ENCODE data around the gene RPSA.
"Not testable (repeated sequence)": the region's sequence is repeated elsewhere in the genome, so short reads cannot be mapped to it uniquely, and the experiment has no call there.

RPSA gene

DNA sequence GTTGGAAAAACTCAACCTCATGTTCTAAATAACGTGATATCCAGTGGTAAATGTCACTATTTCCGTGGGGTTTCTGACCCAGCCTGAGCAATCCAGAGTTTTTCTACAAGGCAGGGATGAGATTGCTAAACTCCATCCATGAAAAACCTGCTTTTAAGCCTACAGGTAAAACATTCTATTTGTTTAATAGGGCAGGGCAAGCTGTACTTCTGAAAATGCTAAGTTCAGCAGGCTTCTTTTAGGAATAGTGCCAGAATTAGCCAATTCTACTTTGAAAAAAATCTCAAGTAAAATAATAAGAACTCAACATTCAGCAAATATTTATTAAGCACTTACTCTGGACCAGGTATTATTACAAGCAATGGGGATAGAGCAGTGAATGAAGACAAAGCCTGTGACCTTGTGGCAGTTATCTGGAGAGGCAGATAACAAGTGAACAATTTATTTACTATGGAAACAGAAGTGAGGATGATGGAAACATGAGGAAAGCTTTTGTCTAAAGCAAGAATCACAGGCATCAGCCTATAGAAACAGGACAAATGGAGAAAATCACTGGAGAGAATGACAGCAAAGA, 13.3 kb downstream of the RPSA start:
- no peak for DNase-seq (ENCODE audit: low spot score)

DNA sequence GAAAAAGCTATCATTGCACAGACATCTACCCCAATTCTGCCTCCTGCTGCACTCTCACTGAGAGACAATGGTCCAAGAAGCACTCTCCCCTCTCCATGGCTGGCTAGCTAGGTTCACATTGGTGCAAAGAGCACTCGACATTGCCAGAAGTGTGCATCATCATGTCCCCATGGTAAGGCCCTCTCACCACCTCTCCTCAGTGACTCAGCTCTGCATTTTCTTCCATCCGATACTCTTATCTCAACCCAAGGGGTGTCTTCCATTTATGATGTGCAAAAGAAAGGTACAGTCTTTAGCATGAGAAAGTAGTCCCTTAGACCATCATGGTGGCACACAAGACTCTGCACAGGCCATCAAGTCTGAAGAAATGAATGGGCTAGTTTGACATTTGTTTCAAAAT, 14.0 kb downstream of the RPSA start:
- no peak for DNase-seq (ENCODE audit: low spot score)

DNA sequence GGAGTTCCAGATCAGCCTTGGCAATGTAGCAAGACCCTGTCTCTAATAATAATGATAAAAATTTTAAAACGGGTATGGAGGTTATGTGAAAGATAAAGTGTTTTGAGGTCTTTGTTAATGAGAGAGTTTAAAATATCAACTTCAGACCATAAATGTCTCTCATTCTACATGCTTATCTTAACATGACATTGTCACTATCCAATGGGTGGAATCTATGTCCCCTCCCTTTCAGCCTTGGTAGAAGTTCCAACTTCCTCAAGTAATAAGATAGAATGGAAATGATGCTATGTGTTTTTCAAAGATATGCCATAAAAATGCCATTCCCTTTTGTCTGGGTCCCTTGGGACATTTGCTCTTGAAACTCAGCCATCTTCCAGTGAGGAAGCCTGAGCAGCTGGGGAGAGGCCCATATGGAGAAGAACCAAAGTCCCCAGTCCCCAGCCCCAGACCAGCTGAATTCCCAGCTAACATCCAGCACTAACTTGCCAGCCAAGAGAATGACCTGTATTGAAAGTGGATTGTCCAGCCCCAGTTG, 17.0 kb downstream of the RPSA start:
- no peak for DNase-seq (ENCODE audit: low spot score)

DNA sequence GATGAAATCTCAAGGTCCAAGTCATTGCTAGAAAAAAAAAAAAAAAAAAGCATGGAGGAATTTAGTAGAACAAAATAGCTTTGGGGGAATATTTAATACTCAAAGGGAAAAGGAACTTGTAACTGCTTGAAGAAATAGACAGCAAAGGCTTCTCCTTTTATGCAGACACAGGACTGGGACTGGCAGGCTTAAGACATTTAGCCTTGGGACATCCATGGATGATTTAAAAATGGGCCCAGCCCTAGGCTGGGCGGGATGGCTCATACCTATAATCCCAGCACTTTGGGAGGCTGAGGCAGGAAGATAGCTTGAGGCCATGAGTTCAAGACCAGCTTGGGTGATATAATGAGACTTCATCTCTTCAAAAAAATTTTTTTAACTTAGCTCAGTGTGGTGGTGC, 19.8 kb downstream of the RPSA start:
- no peak for DNase-seq (ENCODE audit: low spot score)

DNA sequence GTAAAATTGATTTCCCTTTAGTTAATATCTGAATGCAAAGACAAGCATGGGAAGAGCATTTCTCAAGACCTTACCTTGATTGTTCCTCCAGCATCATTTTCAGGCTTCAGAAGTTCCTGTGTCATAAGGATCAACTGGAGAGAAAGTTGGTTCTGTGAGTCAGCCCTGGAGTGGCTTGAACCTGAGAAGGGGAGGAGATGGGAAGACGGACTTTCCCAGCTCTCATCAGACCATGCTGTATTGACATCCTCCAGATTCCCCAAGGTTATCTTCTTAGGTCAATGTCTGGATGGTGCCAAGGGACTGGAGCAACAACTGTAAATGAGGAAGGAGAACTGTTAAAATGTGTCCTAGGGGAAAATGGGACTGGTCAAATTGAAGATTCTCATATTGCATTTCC, 21.0 kb downstream of the RPSA start:
- no peak for DNase-seq (ENCODE audit: low spot score)

DNA sequence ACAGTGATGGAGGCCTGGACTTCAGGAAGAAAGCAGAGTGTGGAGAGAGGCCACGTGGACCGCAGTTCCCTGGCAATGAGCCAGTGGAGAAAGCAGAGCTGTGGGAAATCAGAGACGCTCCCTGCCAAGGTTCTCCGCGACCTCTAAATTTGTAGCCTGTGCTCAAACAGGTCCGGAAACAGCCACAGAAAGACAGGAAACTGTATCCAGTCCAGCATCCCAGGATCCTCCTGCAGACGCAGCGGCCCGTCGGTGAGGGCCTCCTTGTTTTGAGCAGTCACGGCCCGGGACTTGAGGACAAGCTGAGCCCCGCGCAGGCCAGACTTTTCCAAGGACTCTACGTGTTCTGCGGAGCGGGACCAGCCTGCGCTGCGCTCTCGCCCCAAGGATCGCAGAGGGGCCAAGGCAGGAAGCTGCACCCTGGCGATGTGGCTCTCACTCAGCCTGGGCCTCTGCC, 22.3 kb downstream of the RPSA start:
- no peak for DNase-seq (ENCODE audit: low spot score)

DNA sequence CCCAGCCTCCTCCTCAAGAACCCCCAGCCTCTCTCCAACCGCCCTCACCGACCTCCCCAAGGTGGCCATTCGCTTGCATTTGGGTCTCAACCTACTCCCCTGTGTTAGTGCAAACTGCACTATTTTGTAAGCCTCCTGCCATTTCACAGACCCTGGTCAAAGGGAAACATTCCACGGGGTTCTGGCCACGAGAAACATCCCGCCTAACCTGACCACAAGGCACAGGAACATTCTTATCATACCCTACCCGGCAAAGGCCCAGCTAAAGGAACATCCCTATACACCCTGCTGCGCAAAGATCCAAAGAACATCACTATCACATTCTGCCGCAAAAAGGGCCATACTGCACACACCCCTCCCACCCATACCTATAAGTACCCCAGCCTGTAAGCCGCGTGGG, 22.9 kb downstream of the RPSA start:
- no peak for DNase-seq (ENCODE audit: low spot score)

DNA sequence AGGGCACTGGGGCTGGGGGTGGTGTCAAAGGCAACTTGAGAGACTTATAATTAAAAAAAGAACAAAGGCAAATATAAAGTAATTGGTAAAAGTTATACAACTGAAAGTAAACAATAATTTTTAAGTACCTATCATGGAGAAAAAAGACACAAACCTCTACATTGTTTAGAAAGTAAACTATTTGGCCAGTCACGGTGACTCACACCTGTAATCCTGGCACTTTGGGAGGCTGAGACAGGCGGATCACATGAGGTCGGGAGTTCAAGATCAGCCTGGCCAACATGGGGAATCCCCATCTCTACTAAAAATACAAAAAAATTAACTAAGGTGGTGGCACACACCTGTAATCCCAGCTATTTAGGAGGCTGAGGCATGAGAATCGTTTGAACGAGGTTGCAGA, 25.8 kb downstream of the RPSA start:
- DNase-seq (ENCODE audit: low spot score): no peak

DNA sequence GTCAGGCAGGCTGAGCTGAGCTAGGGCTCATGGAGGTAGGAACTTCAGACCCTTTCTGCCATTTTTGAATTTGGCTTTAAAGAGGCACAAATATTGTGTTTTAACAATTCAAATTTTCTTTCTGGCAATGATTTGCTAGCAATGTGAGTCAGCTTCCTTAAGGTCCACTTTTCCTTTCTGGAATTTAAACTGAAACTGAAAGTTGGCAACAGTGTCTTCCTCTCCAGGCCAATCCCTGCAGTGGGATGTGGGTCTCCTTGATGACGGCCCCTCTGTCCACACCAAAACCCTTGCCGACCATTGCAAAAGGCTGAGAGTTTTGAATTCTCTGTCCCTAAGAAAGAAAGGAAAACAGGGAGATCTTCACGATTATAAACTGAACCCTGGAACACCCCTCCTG, 27.1 kb downstream of the RPSA start:
- DNase-seq (ENCODE audit: low spot score): peak; percentile 67

DNA sequence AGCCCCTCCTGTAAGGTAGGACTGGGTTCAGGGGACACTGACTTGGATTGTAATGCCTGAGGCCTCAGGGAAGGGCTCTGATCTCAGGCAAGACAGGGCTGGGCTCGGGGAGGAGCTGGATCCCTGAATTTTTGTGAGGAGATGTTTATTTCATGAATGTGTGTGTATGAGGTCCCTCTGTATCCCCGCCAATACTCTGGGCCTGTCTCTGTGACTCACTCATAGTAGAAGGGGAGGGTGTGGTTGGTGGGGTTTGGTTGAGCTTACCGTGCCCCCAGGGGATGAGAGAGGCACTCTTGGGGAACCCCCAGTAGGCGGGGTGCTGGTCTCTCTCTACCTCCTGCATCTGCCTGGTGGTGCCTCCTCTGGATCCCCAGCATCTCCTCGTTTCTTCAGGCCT, 28.1 kb downstream of the RPSA start:
- peak; percentile 28 for DNase-seq (ENCODE audit: low spot score)

DNA sequence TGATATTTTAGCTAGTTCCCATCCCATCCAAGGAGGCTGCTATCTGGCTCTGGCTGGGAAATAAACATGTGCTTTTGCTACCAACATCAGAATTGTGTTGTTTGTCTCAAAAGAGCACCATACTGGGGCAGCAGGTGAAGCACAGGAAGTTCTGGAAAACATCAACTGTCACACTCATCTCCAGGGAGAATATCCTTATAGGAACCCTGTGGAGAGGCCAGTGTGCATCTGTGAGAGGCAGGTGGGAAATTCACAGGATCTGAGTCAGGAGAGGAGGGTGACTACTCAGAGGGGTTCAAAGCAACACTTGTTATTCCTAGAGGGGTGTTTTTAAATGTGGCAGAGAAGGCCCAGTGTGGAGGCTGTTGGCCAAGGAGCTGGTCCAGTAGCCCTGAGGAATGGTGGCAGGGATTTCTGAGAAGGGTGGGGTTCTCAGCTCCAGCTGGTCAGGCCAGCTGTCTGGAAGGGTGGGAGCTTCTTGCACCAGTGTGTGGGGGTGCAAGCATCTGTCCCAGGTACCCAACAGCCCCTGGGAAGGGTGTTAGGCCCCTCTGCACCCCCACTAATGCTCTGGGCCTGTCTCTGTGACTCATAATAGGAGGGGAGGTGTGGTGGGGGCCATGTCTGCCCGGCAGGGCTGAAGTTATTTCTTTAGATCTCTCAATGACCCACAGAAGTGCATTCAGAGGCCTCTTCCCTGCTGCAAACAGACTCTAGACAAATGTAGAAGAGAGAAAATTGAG, 28.7 kb downstream of the RPSA start:
- no peak for DNase-seq (ENCODE audit: low spot score)

DNA sequence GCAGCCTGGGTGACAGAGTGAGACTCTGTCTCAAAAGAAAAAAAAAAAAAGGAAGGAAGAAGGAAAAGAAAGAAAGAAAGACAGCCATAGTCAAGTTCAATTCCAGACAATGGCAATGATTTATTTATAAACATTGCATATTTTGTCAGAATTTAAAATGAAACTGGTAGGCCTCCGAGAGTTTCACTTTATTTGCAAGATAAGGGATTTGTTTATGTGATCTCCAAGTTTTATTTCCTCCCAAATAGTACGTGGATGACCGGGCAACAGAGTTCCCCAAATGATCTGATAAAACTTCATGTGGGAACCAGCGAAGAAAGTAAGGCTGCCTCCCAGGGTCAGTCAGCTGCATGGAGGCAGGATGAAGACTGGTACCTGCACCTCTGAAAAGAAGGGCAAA, 32.4 kb downstream of the RPSA start:
- DNase-seq (ENCODE audit: low spot score): no peak

DNA sequence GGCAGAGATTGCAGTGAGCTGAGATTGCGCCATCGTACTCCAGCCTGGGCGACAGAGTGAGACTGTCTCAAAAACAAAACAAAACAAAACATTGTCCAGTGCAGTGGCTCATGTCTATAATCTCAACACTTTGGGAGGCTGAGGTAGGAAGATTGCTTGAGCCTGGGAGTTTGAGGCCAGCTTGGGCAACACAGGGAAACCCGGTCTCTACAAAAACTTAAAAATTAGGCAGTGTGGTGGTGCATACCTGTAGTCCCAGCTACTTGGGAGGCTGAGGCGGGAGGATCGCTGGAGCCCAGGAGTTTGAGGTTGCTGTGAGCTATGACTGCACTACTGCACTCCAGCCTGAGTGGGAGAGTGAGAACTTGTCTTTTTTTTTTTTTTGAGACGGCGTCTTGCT, 33.8 kb downstream of the RPSA start:
- DNase-seq (ENCODE audit: low spot score): no peak

DNA sequence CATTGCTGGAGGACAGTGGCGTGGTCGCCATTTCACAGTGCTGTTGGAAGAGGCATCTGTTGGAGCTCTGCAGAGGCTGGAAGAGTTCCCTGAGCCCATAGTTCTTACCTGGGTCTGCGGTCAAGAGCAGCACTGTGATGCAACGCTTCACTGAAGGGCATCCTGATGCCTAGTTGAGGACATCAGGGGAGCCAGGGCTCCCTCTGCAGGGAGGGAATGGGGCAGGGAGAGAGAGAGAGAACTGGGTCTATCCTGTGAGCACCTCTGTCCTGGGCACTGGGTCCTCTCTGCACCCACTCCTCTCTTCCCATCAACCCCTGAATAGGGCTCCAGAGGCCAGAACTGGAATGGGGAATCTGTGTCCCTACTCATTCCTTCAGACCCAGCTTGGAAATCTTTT, 37.0 kb downstream of the RPSA start:
- no peak for DNase-seq (ENCODE audit: low spot score)

DNA sequence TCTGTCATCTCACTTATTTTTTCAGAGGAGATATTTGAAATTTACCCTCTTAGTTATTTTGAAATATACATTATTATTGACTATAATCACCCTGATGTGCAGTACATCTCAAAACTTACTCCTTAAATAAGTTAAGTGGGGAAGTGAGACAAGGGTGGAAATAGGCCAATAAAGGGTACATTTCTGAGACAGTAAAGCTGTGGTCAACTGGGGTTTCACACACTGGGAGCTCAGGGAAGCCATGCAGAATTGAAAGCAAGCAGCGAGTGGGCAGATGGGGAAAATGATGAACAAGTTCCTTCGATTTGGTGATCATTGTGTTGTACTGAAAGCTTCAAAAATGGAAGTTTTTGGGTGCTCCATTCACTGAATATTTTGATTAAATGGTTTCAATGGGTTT, 39.4 kb downstream of the RPSA start:
- DNase-seq (ENCODE audit: low spot score): no peak

DNA sequence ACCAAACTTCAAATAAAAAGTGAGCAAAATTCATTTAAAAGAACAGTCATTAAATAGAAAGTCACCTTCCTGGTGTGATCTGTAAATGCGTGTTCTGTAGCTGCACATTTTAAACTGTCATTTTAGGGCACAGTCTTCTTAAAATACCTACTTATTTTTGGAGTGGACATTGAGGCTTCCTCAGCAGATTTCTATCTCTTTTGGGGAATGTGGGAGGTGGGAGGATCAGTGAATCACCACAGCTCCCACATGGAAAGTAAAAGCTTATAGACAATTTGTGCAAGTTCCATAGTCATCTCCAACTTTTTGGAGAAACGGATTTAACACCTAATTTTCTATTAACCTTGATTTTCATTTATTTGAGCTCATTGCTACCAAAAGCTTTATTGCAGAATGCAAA, 39.9 kb downstream of the RPSA start:
- DNase-seq (ENCODE audit: low spot score): peak; percentile 32

DNA sequence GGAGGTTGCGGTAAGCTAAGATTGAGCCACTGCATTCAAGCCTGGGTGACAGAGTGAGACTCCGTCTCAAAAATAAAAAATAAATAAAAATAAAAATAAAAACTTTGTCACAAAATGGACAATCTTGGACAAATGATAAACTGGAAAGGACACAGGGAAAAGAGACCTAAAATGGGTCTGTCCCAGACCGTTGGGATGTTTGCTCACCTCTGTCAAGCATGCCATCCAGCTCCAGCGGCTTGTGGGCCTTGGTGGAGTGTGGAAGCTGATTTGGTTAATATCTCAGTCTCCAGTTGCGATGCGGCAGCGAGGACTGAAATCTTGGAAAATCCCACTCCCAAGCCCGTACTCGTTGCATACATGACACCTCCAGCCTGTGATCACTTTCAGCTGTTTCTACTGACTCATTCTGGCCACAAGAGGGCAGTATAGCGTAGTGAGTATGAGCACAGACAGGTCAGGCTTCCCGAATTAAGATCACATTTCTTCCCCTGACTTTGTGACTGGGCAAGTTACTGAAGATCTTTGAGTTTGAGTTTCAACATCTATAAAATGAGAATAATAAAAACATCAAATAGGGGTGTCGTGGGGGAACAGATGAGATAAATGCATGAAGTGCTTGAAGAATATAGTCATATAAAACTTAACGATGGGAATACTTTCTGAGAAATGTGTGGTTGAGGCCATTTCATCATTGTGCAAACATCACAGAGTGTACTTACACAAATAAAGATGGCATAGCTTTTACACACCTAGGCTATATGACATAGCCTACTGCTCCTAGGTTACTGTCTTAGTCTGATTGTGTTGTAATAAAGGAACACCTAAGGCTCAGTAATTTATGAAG, 41.3 kb downstream of the RPSA start:
- DNase-seq (ENCODE audit: low spot score): peak; percentile 89

DNA sequence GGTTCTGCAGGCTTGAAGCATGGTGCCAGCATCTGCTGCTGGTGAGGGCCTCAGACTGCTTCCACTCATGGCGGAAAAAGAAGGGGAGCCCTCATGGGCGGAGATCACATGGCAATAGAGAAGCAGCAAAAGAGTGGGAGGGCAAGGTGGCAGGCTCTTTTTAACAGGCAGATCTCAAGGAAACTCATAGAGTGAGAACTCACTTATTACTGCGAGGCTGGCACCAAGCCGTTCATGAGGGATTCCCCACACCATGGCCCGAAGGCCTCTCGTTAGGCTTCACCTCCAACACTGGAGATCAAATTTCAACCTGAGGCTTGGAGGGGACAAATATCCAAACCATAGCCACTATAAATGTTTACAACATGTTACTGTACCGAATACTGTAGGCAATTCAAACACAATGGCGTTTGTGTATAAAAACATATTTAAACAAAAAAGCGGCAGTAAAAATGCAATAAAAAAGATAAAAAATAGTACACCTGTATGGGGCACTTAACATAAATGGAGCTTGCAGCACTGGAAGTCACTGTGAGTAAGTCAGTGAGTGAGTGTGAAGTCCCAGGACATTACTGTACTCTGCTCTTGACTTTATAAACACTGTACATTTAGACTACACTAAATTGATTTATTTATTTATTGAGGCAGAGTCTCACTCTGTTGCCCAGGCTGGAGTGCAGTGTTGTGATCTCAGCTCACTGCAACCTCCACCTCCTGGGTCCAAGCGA, 42.1 kb downstream of the RPSA start:
- no peak for DNase-seq (ENCODE audit: low spot score)

DNA sequence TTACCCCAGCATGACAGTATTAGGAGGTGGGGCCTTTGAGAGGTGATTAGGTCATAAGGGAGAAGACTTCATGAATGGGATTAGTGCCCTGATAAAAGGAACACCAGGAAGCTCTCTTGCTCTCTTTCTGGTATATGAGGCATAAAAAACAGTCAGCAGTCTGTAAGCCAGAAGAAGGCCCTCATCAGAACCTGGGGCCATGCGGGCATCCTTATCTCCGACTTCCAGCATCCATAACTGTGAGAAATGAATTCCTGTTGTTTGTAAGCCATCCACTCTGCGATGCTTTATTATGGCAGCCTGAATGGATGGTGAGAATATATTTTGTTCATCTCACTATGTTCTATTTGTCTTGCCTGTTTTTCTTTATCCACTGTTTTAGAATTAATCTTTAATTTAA, 43.3 kb downstream of the RPSA start:
- DNase-seq (ENCODE audit: low spot score): no peak

DNA sequence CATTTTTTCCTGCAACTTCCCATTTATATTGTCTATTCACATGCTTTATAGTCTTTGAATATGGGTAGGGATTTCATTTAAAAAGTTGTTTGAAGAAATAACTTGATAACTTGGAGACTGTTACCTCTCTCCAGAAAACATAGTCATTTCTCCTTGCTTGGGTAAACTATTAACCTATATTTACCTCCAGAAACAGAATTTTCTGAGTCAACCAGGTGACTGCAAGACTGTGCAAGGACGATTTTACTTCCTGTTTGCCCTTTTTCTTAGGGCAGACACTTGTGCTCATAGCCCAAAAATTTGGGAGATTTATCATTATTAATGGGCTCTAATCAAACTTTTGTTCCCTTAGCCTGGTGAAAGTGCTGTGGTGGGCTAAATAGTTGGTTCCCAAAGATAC, 46.6 kb downstream of the RPSA start:
- no peak for DNase-seq (ENCODE audit: low spot score)

DNA sequence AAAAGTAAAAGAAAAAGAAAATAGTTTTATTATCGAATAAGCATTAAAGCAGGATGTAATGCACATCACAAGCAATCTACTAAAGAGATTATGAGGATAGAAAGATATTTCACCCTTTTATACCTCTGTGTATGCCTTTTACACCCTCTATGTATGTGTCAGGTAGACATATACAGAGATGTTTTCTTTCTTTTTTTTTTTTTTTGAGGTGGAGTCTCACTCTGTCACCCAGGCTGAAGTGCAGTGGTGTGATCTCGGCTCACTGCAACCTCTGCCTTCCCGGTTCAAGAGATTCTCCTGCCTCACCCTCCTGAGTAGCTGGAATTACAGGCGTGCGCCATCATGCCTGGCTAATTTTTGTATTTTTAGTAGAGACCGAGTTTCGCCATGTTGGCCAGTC, 47.4 kb downstream of the RPSA start:
- not testable (repeated sequence) for DNase-seq (ENCODE audit: low spot score)

DNA sequence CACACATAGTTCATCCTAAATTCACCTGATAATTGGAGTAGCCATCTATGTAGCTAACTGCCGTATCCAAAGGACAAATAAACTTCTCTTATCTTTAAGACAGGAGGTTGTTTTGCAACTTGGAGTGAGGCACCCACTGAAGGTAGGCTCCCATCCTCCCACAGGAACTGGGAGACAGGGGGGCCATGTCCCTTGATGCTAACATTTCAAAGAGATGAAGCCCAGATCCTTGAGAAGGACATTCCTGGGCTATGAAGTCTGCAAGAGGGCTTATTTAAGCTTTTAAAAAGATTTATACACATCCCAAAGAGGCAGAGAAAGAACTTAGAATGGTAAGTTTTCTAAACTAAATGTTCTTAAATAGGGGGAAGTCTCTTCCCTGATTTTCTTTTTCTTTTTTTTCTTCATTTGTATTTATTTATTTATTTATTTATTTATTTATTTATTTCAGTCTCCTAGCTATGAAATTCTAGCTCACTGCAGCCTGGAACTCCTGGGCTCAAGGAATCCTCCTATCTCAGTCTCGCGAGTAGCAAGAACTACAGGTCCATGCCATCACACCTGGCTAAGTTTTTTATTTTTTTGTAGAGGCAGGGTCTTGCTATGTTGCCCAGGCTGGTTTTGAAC, 48.2 kb downstream of the RPSA start:
- no peak for DNase-seq (ENCODE audit: low spot score)

All from GM03348 (cell line).